COR-L47 (cell line): ENCODE results near the gene ZNF48.

Experiments
- DNase-seq: peaks from one replicate; lab custom pipeline; 2025; lab: John Stamatoyannopoulos, UW

The ZNF48 gene

DNA sequence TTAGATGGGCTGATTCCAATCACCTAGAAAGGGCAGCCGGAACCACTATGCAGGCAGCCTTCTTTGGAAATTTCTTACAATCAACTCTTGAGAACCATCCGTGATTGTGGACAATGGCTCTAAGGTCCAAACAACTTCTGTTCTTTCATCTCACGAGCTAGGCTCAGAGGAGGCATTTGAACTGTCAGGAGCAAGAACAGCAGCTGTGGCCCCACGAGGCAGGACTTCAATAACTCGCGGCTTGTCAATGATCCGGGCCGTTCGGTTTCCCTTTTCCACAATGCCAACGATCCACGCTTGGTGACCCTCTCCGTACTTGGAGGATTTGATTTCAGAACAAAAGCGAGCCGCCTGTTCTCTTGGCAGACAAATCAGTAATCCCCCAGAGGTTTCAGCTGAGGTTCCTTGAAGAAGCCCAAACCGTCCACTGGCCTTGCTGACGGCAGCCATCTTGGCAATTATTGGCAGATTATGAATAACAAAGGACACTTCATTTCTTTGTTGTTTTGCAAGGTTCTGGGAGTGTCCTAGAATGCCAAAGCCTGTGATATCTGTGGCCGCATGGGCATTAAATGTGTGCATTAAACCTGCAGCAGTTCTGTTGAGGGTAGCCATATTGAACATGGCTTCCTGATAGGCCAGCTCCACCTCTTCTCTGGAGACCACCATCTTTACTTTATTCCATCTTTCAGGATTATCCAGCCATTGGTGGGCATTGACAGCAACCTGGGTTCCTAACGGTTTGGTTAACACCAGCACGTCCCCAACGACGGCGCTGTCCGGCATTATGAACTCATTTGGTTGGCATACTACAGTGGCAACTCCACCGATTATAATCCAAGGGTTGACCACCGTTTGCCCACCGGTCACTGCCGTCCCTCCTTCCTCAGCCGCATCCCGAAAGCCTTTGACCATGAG lies 49.3 kb downstream of the ZNF48 start:
- no peak for DNase-seq

DNA sequence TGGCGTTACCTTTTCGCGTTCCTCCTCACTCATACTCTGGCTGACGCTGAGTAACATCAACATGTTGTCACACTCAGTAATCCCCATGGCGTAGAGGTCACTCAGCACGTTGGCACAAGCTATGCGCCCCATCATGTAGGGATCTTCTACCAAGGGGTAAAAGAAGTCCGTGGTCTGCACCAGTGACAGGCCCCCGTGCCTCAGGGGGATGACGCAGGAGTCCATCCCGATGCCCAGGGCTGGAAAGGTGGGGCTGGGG lies 49.9 kb downstream of the ZNF48 start:
- DNase-seq: no peak

DNA sequence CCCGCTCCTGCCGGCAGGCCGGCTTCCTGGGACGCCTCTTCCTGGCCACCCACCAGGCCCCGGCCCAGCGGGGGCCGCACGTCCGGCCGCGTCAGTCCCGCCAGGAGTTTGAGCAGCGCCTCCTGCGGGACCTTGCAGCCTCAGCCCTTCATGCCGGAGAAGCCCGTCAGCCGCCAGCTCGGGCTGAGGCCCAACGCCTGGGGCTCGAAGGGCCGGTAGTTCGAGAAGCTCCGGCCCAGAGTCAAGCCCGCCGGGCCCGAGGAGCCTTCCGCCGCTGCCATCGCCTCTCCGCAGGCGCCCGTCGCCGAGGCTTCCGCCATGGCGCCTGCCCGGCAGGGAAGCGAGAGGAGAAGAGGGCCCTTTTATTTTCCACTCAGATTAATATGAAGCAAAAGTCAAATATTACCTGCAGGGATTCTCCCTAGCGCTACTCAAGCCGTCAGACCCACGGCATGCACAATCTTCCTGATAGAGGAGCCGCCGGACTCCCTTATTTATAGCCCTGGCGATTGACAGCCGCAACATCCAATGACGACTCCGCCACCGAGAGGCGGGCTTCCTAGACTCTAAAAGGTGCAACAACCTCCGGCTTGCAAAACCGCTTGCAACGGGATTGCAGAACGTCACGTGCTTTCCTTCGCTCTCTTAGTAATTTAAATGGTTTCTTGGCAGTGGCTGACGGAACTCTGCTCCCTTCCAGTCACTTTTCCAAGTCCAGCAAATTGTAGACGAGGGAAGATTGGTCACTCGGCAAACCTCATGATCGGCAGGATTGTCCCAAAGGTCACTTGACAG lies 50.4 kb downstream of the ZNF48 start, which contains the start of gene SEPHS2:
TSS of gene SEPHS2 (minus strand) at position 467 of the 795 bp plus-strand sequence. CDS start at position 320, 147 bp downstream.
- peak; percentile 96 for DNase-seq

DNA sequence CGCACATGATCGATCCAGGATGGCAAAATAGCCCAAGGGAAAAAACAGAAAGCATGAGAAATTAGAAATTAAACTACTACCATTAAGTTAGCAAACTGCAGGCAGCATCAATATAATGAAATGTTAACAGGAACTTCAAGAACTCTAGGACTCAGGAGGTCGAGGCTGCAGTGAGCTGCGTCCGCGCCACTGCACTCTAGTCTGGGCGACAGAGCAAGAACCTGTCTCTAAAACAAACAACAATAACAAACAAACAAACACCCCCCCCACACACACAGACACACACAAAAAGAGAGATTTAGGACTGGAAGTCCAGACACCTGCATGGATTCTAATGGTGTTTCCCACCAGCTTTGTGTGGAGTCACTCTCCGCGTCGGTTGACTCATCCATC lies 51.0 kb downstream of the ZNF48 start:
- DNase-seq: no peak

DNA sequence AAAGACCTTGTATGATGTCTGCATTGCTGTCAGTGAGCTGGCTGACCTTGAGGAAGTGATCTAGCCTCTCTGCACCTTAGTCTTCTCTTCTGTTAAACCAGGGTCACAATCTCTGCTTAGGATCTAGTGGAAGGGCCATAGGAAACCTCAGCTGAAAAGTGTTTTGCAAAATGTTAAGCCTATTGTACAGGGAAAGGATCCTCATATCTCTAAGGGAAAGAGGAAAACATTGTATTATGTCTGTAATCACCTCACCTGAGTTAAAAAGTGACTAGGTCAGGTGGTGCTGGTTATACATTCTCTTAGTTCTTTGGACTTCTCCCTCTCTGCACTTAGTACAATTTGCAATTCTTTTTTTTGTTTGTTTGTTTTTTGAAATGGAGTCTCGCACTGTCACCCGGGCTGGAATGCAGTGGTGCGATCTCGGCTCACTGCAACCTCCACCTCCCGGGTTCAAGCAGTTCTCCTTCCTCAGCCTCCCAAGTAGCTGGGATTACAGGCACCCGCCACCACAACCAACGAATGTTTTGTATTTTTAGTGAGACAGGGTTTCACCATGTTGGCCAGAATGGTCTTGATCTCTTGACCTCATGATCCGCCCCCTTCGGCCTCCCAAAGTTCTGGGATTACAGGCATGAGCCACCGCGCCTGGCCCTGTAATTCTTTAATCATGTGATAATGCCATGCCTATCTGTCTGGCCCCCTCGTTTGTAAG lies 52.4 kb downstream of the ZNF48 start:
- no peak for DNase-seq

DNA sequence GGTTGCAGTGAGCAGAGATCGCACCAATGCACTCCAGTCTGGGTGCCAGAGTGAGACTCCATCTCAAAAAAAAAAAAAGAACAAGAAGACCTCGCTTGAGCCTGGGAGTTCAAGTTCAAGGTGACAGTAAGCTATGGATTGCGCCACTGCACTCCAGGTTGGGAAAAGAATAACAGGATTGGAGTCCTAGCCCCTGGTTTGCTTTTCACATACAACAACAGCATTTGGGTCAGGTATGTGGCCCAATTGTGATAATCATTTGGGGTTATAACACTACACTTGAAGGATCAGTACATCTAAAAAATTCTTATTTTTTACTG lies 53.9 kb downstream of the ZNF48 start:
- DNase-seq: no peak
